M059J (cell line): Measurements from ENCODE around the gene RFC5. TPM values are rescaled to one million over a fixed set of nuclear protein-coding genes. Genes with fewer than 3 reads are reported as not detected.
A peak's percentile ranks its signal among the peaks of the same experiment; 100 is the strongest.

Experiments
- DNase-seq: peaks from one replicate; pipeline ENCODE4 v3.0.0-alpha.2; 2012; ENCODE audit warnings: low read depth
- total RNA-seq: library from RNA; depleted of rRNA; stranded (reverse); fragments of >200 nt; shearing (Covaris generic); gene quantifications from 2 replicates; pipeline ENCODE4 v1.2.3, GENCODE V29; 2014

The RFC5 gene
- total RNA-seq, 1 experiment from 2014 or later, result 71.2 TPM

DNA sequence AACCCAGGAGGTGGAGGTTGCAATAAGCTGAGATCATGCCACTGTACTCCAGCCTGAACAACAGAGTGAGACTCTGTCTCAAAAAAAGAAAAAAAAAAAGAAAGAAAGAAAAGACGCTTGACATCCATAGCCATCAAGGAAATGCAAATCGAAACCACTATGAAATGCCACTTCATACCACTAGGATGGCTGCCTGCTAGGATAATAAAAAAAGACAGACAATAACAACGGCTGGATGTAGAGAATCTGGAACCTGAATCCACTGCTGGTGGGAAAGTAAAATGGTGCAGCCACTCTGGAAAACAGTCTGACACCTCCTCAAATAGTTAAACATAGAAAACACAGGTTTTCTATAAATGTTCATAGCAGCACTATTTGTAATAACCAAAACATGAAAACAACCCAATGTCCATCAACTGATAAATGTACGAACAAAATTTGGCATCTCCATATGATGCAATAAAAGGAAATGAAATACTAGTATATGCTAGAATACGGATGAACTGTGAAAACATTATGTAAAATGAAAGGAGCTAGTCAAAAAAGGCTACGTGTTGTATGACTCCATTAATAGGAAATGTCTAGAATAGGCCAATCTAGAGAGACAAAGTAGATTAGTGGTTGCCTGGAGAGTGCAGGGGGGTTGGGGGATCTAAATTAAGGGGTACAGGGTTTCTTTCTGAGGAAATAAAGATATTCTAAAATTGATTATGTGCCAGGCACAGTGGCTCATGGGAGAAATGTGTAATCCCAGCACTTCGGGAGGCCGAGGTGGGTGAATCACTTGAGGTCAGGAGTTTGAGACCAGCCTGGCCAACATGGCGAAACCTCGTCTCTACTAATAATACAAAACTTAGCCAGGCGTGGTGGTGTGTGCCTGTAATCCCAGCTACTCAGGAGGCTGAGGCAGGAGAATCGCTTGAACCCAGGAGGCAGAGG, 34.7 kb downstream of the RFC5 start:
- DNase-seq, result no peak

DNA sequence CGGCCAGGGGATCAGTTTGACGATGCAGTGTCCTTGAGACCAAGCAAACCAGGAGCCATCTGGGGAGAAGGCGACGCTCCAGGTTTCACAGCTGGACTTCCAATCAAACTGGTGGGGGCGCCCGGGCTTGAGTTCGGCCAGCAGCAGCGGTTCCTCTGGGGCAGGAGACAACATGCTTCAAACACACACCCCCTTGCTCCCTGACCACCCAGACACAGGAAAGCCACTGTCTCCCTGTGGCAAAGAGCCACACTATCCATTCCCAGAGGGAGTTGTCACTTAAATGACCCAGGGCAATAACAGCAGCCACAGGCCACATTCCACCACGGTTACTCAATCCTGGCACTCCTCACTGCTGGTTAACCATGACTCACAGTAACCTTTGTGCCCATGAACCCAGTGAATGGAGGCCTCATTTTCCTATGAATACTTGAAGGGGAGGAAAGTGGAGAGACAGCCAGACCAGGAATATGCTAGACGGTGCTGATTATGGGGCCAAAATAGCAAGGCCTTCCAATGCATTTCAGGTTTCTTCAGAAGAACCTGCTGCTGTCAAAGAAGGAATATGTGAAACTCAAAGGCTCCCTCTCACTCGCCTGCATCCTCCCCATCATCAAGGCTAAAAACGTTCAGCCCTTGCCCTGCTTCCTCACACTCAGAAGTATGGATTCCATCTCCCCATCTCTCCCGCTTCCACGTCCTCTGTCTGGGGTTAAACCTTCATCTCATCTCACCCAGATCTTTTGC, 36.0 kb downstream of the RFC5 start:
- DNase-seq, result peak; percentile 99

DNA sequence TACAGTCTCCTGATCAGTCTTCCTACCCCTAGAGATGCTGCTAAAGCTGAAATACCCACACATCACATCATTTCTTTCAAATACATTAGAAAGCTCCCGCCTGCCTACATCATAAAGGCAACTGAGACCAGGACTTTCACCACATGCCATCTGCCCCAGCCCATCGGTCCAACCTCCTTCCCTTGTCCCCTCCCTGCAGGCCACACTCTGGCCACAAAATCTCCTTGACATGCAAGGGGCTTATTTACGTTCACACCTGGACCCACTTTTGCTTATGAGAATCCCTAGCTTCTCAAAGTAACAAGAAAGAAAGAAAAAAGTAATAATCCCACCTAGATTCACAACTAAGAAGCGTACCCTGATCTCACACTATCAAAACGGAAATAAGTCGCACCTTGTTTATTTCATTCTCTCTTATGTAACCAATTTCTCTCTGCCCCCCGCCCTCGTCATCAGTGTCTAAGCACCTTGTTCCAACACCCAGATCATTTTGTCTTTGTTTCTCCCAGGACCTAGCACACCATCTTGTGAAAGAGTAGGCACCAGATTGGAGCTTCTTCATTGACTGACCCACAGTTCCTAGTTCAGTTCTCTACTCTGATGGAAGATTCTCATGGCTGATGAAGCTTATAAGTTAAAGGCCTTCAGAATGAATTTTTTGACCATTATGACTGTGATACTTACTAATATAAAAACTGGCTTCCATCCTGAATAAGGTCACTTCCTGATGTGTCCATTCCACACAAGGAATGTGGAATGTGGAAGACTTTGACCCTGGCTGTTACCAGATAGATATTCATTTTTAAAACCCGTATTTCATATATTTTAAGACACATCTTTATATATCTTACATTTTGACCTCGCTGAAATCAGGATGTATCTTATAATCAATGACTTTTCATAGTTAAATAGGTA, 36.8 kb downstream of the RFC5 start:
- DNase-seq, result no peak

DNA sequence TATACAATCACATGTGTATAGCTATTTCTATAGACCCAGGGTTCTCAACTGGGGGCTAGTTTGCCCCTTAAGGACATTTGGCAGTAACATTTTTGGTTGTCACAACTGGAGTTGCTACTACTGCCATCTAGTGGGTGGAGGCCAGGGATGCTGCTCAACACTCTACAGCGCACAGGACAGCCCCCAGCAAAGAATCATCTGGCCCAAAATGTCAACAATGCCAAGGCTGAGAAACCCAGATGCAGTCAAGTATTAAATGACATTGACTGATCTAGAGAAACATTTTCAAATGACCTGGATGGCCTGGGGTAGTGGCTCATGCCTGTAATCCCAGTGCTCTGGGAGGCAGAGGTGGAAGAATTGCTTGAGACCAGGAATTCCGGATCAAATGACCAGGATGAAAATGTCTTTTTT, 38.6 kb downstream of the RFC5 start:
- DNase-seq, result peak; percentile 71

DNA sequence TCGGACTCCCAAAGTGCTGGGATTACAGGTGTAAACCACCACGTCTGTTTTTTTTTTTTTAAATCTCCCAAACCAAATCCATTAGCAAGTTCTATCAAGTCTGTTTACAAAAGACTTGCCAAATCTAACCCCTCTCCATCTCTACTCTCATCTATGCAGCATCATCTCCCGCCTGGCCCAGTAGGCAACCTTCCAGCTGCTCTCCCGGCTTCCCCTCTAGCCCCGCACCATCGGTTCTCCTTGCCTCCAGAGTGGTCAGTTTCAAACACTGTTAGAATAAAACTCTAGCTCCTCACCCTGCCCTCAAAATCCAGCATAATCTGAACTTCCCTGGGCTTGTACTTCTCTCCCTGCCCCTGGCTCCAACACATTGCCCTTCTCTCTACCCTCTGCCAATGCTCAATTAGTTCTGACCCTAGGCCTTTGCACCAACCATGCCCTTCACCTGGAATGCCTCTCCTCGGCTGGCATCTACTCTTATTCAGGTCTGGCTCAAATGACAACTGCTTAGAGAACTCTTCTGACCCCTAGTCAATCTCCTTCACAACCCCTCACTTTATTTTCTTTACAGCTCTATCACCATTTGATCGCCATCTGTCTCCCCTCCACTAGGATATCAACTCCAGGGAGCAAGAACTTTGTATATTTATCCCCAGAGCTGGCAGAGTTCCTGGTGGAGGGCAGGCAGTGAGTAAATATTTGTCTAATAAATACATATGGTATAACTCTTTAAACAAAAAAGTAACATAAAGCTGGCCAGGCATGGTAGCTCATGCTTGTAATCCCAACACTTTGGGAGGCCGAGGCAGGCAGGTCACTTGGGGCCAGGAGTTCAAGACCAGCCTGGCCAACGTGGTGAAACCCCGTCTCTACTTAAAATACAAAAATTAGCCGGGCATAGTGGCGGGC, 39.6 kb downstream of the RFC5 start:
- no peak for DNase-seq

DNA sequence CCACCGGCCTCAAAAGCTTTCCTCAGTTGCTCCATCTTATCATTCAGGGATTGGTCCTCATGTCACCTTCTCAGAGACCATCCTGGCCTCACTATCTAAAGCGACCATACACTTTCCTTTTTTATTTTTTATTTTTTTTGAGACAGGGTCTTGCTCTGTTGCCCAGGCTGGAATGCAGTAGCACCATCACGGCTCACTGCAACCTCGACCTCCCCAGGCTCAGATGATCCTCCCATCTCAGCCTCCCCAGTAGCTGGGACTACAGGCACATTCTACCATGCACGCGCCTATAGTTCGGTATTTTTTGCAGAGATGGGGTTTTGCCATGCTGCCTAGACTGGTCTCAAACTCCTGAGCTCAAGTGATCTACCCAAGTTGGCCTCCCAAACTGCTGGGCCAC, 41.7 kb downstream of the RFC5 start:
- no peak for DNase-seq

DNA sequence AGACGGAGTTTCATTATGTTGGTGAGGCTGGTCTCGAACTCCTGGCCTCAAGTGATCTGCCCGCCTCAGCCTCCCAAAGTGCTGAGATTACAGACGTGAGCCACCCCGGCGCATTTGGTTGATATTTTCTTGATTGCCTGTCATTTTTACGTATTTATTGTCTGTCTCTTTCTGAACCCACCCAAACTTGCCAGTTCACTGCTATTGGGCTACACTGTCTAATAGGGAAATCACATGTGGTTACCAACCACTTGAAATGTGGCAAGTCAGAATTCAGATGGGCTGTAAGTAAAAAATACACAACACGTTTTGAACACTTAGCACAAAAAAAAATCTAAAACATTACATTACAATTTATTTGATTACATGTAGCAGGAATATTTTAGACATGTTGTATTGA, 42.4 kb downstream of the RFC5 start:
- no peak for DNase-seq

DNA sequence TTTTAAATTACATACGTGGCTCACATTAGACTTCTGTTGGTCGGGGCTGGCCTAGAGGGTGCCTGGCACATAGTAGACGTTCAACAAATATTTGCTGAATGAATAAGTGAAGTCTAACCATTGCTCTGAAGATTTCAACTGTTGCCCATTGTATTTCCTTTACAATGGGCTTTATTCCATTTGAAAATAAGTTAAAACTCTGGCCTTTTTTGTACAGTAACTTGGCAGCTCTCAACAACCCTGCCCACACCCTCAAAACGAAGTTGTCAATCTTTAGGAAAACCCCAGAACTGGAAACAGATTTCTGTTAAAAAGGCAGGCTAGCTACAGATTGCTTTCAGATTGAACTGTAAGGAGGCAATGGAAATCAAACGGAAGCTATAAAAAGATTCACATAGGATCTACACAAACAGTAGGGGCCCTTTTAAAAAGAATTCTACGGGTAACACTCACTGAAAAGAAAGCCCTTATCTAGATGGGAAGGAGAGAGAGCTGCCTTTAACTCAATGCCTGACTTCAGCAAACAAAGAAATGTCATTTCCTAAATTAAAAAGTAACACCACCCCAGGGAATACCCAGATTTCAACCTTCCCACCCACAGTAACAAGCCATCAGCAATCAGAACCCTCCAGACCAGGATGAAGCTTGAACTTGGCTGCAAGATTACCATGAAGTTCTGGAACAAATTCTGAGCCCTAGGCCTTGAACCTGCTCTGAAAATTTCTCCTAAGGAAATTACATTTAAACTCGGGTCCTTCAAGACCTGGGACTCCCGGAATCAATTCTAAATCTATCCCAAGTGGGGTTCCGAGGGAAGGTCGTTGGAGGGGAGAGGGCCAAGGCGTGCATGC, 43.1 kb downstream of the RFC5 start:
- peak; percentile 26 for DNase-seq

DNA sequence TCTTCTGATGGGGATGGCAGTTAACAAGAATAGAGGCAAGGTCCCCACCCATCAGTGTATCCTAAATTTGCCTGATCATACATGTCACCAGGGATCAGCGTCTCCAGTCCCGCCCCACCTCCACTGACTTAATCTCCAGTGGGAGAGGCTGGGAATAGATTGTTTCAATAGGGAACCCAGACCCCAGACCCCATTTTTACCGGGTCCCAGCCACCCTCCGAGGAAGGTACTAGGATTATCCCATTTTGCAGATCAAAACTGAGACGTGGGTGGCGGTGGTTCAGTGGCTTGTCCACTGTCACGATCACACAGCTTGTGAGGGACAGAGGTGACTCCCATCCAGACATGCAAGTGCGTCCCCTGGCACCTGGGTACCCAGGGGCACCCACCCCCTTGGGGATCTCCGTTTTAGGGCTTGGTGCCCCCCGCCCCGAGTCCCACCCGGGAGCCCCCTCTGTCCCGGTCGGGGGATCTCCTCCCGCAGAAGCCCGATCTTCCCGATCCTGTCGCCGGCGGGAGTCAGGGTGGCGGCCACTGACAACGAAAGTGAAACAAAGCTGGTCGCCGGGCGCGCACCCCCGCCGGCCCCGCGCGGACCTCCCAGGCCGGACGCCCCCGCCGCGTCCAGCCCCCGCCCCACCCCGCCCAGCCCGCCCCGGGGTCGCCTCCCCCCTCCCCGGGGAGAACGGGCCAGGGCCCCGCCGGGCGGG, 44.0 kb downstream of the RFC5 start:
- DNase-seq, result peak; percentile 46

DNA sequence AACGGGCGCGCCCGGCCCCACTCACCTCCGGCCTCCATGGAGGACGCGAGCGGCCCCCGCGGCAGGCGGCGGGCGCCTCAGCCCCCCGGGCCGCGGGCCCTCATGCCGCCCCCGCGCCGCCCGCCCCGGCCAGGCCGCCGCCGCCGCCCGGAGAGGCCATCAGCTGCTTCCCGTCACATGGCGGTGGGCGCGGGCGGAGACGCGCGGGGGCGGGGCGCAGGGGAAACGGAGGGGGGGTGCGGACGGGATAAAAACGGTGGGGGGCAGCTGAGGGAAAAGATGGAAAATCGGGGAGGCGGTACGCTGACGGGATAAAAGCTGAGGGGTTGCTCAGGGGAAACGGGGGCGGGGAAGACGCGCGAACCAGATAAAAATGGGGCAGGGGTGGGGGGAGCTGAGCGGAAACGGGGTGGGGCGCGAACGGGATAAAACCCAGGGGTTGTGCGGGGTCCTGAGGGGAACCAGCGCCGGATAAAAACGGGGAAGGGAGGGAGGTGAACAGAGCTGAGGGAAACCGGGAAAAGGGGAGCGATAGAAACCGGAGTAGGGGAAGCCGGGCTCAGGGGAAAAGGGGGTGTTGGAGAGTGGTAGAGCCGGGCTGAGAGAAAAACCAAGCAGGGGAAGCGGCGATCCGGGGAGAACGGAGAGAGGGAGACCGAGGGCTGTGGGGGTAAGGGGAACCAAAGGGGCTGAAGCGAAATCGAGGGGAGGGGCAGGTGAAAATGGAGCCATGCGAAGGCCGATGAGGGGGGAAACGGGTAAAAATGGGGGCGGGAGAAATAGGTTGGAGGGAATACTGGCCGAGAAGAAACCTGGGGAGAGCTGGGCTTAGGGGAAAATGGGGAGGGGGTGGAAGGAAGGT, 44.7 kb downstream of the RFC5 start, which contains the start of gene WSB2:
Gene WSB2 (minus strand): TSS at position 169 of the 862 bp plus-strand sequence. CDS start 131 bp downstream, at position 38.
- DNase-seq, result peak; percentile 56

DNA sequence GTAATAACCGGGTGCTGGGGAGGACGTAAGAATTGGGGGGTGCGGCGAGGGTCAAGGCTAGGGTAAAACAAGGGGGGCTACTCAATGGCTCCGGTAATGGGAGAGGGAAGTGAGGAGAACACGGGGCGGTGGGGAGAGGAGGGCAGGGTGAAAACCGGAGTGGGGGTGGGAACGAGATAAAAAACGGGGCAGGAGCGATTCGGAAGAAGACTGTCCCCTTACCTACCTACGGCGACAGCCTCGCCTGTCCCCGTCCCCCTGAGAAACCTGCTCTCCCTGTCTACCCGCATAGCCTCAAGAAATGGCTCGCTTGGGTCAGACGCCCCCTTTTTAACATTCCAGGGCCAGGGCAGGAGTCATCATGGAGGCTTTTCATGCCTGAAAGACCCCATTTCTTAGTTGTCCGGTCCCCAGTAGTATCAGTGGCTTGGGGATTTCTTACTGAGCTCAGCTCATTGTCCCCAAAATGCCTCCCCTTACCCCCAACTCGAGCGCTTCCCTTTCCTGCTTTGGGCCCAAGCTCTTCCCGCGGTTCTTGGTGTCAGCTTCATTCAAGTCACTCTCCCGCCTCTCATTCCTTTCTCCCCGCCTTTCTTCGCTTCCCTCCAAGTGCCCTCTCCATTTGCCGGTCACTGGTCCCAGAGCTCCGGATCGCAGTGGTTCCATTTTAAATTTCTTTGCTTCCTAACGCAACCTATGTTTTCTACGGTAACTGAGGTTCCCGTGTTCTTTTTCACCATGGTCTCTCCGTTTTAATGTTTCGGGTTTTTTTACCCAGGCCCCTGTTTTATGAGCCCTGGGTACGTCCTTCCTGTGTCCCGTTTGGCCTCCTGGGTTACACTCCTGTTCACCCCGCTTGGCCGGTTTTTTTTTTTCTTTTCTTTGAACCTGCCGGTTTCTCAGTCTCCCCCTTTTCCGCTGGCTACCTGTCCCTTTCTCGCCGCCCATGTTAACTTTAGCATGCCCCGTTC, 45.7 kb downstream of the RFC5 start:
- peak; percentile 70 for DNase-seq

DNA sequence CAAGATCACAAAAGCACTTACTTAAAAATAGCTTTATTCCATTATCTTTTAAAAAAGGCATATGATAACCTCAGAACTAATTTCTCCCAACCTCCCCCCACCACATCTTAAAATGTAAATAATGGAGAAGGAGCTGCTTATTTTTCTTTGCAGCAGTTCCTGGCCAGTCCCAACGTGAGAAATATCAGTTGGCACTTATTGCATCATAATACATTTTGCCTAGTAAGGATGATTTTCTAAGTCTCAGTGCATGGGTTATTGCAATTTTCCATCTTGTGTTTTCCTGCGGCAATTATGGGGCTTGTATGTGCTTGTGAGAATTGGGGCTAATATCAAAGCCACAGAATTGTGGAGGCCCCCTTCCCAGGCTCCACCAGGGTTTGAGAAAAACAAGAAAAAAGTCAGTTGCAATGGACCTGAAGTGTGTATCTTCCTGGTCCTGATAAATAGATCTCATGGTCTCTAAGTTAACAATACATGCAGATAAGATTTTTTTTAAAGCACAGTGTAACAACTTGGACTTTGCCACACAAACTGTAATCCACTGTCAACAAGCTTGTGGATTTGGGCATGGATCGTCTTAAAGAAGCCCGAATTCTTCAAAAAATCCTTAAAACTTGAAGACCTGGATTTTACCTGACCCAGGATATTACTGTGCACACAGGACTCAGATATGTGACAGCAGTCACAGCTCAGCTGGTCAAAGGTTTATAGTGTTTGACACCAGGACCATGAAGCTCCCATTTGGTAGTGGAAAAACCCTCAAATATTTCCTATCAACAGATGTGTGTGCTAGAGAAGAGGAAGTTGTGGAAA, 47.3 kb downstream of the RFC5 start:
- DNase-seq, result no peak

DNA sequence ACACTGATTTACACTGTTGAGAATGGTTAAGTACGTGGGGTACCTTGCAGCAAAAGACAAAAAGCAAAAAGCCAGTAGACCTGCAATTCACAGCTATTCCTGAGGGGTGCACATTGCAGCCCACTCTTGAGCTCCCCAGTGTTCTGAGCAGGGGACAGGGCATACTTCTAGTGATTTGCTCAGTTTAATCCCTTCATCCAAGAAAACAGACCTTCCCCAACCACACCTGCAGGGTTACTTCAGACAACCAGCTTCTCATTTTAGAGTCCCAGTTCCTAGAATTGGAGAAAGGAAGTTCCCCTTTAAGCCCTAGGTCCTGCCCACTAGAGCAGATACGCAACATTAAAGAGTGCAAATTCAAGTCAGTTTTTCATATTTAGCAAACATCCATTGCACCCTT, 48.1 kb downstream of the RFC5 start:
- no peak for DNase-seq

DNA sequence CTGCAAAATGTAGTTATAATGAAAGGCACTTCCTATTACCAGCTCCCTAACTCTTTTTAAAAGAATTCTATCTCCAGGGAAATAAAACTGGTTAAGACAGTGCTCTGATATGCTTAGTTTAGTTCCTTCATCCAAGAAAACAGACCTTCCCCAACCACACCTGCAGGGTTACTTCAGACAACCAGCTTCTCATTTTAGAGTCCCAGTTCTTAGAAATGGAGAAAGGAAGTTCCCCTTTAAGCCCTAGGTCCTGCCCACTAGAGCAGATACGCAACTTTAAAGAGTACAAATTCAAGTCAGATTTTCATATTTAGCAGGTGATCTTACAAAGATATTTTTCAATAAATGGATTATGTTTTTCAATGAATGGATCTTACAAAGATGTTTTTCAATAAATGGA, 48.9 kb downstream of the RFC5 start:
- DNase-seq, result no peak

DNA sequence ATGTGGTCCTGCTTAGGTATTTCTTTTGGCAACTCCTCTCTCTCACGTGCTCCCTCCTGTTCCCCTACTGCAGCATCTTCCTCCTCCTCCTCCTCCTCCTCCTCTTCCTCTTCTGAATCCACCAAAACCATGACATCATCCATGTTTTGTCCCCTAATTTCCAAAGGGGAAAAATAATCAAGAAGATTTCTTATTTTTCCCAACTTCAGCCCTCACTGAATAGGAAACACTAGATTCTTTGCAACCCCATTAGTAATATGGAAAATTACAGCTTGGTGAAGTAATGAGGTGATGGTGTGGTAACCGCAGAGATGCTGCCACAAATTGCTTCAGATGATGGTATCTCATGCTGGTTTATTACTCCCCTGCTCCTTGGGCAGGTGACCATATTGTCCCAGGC, 51.9 kb downstream of the RFC5 start:
- DNase-seq, result no peak

DNA sequence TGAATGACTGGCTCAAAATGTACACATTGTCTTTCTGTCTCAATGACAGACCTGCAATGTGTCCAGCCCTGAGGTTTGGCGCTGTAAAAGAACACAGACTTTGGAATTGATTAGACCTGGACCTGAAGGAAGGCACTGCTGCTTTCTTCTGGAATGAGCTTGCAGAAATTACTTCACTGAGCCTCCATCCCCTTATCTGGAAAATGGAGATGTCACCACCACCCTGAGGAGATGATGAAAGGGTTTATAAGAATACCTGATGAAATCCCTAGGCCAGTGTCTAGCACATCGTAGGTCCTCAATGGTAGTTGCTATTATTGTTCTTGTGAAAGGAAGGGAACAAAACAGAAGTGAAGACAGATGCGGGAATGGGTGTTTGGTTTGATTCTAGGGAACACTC, 54.1 kb downstream of the RFC5 start:
- no peak for DNase-seq
